ENCODE results near the gene SLC35G6.
"Not testable (repeated sequence)": the region's sequence is repeated elsewhere in the genome, so short reads cannot be mapped to it uniquely, and the experiment has no call there.

Gene SLC35G6

DNA sequence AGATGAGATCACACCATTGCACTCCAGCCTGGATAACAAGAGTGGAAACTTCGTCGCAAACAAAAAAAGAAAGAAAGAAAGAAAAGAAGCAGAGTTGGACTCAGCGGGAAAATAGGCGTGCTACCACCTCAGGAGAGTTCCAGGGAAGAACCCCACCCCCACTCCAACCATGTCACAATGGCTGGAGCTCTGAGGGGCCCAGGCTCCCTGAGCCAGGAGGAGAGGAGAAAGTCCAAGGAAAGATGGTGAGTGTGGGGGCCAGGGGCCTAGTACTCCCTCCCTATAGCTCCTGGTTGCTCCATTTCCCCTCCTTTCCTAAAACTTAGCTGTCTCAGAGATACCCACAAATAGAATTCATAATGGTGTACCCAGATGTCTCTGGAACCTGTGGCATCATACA lies at the start of gene SLC35G6:
Gene SLC35G6 (plus strand): TSS at position 172 of the 400 bp plus-strand sequence. CDS start 71 bp downstream, at position 243.
- DNase-seq (ENCODE audit: low spot score): not testable (repeated sequence)

DNA sequence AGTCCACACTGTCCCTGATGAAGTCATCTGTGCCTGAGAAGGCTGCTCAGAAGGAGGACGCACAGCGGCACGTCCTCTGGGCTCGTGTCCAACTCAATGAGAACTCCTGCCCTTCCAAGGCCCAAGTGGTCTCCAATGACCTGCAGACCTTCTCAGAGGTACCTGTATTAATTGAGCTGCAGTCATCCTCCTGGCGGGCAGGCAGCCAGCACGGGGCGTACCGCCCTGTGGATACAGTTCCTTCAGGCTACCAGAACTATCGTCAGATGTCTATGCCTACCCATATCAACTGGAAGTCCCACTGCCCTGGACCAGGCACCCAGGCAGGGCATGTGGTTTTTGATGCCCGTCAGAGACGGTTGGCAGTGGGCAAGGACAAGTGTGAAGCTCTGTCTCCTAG lies 49.0 kb upstream of the SLC35G6 start:
- DNase-seq (ENCODE audit: low spot score): no peak

DNA sequence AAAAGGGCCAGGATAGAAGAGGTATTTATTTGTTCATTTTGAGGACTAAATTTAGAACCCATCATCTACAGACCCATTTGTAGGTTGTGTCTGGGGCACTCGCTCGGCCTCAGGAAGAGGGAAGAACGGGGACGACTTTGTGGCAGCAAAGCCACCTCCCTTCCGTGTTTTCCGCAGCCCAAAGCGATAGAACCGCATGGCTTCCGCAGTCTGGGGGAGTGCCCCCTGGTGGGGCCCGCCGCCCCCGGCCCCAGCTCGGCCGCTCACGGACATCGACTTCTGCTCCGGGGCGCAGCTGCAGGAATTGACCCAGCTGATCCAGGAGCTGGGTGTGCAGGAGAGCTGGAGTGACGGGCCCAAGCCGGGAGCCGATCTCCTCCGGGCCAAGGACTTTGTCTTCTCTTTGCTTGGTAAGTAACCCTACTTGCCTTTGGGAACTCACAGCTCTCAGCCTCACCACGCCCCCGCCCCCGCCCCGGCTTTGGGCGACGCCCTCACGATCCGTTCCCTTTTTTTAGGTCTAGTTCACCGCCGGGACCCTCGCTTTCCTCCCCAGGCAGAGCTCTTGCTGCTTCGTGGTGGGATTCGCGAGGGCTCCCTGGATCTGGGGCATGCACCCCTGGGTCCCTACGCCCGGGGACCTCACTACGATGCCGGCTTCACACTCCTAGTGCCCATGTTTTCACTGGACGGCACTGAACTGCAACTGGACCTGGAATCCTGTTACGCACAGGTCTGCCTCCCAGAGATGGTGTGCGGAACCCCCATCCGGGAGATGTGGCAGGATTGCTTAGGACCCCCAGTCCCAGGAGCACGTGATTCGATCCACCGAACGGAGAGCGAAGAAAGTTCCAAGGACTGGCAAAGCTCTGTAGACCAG lies 45.3 kb upstream of the SLC35G6 start:
- DNase-seq (ENCODE audit: low spot score): no peak

DNA sequence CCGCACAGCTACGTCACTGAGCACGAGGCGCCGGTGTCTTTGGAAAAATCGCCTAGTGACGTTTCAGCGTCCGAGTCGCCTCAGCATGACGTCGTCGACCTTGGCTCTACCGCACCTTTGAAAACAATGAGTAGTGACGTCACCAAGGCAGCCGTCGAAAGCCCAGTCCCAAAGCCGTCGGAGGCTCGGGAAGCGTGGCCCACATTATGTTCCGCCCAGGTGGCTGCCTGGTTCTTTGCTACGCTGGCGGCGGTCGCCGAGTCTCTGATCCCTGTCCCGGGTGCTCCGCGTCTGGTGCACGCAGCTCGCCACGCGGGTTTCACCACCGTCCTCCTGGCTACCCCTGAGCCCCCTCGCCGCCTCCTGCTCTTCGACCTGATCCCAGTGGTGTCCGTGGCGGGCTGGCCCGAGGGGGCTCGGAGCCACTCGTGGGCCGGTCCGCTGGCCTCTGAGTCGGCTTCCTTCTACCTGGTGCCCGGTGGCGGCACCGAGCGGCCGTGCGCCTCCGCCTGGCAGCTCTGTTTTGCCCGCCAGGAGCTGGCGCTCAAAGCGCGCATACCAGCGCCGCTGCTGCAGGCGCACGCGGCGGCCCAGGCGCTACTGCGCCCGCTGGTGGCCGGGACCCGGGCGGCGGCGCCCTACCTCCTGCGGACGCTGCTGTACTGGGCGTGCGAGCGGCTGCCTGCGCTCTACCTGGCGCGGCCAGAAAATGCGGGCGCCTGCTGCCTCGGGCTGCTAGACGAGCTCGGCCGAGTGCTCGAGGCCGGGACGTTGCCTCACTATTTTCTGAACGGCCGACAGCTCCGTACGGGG lies 44.5 kb upstream of the SLC35G6 start:
- DNase-seq (ENCODE audit: low spot score): peak; percentile 72

DNA sequence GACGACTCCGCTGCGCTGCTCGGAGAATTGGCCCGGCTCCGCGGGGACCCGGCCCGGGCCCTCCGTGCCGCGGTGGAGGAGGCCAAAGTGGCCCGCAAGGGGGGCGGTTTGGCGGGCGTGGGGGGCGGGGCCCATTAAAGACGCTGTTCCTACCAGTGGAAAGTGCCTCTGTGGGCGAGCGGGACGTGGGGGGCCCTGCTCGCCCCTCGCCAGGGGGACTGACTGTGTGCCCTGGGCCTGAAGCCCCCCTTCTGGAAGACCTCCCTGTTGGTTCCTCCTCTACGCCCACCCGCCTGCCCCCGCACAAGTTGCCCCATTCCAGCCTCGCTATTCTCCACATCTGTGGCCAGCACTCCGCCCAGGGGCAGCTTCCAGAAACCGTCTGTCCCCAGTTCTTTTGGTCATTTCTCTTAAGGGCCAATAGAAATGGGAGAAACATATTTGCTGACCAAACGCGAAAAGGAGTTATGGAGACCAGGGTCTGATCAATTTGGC lies 43.8 kb upstream of the SLC35G6 start:
- DNase-seq (ENCODE audit: low spot score): no peak

DNA sequence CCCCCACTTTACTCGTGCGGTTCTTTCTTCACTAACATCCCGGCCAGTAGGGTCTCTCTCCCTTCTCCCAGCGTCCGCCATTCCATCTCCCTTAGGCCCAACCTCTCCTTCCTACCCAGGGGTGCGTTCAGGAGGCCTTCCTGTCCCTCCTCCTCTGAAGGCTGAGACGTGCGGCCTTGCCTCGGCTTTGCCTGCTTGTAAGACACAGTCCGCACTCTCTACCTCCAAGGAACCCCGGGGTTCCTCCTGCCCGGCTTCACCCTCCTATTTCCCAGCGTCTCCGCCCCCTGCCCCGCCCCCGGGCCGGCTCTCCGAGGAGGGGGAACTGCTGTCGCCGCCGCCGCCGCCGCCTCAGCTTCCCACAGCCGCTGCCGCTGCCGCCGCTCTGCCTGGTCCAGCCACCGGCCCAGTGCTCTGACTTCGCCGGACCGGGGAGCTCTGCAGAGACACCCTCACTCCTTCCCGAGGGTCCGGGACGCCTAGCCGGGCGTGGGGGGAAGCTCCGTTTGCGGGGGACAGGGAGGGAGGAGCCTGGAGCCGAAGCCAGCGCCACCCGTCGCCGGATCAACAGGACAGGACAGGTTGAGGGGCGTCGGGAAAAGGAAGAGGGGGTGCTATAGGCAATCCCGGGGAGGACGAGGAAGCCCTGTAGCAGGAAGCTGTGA lies 43.2 kb upstream of the SLC35G6 start:
- DNase-seq (ENCODE audit: low spot score): no peak

DNA sequence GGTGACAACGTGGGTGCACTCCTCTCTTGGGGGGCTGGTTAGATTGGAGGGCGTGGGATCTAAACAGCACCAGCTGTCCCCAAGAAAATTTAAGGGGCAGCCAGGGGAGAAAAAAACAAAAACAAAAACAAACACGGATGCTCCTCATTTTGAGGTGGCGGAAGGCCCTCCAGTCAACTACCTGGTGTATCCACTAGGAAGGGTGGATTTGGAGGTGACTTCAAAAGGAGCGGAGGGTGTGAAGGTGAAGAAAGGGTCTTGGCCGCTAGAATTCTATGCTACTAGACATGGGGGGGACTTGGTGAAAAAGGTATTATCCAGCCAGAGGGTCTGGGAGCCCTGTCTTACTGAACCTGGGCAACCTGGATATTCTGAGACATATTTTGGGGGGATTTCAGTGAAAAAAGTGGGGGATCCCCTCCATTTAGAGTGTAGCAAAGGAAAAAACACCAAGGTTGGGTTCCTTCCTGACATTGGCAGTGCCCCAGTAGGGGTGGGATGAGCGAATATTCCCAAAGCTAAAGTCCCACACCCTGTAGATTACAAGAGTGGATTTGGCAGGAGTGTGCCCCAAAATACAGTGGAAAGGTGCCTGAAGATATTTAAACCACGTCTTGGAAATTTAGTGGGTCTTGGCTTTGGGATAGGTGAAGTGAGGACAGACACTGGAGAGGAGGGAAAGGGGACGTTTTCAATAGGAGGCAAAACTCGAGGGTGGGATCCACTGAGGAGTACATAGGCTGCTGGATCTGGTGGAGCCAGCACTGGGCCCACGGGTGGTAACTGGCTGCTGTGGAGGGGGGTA lies 42.4 kb upstream of the SLC35G6 start:
- no peak for DNase-seq (ENCODE audit: low spot score)

DNA sequence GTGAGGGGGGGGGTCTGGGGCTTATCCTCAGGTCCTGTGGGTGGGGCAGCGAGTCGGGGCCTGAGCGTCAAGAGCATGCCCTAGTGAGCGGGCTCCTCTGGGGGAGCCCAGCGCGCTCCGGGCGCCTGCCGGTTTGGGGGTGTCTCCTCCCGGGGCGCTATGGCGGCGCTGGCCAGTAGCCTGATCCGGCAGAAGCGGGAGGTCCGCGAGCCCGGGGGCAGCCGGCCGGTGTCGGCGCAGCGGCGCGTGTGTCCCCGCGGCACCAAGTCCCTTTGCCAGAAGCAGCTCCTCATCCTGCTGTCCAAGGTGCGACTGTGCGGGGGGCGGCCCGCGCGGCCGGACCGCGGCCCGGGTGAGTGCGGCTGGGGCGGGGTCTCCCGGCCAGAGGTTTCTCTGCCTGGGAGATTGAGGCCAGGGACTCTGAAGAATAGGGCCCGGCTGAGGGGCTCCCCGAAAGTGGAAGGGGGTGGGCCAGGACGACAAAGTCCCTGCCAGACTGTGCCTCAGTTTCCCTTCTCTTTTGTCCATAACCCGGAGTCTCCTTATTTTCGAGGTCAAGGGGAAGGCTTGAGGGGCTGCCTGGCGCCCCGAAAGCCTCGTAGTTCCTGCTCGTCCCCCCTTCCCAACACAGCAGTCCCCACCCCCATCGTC lies 41.7 kb upstream of the SLC35G6 start, which contains the start of gene FGF11:
Gene FGF11 (plus strand): TSS at position 51 of the 651 bp plus-strand sequence. CDS start 109 bp downstream, at position 160.
- no peak for DNase-seq (ENCODE audit: low spot score)

DNA sequence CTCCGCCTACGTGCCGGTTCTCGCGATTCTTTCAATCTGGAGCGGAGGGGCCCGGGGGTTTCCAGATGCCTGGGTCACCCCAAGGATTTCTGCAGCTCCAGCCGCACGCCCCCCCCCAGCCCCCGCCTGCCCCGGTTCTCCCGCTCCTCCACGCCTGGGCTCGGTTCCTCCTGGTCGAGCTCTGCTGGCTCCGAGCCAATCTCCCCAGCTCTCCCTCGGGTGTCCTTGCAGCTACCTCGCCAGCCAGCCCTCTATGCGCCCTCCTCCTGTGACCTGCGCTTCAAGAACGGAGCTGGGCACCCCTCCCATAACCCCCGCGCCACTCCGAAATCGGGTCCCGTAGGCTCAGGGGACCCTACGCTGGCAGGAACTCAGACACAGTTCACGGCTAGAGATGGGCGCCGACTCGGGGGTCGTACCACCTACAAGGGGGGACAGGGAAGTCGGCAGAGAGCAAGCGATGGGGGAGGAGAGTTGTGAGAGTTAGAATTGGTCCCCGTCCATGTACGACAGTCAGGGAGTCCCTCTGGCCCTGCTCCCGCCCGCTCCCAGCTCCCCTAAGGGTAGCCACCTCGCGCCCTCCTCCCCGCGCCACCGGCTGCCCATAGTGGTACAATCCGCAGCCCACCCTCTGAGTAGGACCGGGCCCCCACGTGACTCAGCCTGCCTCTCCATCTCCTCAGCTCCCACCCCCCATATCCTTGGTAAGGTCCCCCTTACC lies 41.0 kb upstream of the SLC35G6 start:
- no peak for DNase-seq (ENCODE audit: low spot score)

DNA sequence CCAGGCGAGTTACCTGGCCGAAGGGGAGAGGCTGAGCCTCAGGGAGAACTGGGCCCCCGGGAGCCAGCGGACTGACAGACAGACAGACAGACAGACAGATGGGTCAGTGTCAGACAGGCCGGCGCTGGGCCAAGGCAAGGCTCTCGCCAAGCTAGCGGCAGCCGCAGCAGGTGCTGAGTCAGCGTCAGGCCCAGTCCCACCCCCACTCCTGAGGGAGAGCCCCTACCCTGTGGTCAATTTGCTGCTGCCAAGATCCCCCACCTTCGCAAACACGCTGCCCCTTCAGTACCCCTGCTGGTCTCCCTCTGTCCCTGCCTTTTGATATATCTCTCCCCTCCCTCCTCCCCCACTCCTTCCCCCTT lies 40.4 kb upstream of the SLC35G6 start:
- DNase-seq (ENCODE audit: low spot score): no peak

DNA sequence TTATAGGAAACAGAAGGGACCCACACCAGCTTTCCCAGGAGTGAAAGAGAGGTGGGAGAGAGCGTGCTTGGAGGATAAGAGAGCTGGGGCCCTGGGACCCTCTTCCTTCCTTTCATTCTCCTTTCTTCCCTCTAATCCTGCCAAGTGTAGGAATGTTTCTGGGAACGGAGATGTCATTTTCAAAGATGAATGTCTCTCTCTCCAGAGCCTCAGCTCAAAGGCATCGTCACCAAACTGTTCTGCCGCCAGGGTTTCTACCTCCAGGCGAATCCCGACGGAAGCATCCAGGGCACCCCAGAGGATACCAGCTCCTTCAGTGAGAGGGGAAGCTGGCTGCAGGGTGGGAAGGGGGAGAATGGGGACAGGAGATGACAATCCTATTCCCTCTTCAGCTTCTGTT lies 40.0 kb upstream of the SLC35G6 start:
- no peak for DNase-seq (ENCODE audit: low spot score)

DNA sequence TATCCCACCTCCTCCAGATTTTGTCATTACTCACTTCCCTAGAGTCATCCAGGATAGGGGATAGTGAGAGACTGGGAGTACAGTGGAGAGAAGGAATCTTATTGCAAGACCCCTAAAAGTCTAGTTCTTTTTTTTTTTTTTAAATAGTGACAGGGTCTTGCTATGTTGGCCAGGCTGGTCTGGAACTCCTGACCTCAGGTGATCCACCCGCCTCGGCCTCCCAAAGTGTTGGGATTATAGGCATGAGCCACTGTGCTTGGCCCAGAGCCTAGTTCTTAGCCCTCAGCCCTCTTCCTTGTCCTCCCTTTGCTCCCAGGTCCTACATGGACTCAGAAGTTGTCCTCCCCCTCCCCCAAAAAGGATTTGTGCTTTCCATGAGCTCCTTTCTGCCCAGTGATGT lies 39.1 kb upstream of the SLC35G6 start:
- no peak for DNase-seq (ENCODE audit: low spot score)

DNA sequence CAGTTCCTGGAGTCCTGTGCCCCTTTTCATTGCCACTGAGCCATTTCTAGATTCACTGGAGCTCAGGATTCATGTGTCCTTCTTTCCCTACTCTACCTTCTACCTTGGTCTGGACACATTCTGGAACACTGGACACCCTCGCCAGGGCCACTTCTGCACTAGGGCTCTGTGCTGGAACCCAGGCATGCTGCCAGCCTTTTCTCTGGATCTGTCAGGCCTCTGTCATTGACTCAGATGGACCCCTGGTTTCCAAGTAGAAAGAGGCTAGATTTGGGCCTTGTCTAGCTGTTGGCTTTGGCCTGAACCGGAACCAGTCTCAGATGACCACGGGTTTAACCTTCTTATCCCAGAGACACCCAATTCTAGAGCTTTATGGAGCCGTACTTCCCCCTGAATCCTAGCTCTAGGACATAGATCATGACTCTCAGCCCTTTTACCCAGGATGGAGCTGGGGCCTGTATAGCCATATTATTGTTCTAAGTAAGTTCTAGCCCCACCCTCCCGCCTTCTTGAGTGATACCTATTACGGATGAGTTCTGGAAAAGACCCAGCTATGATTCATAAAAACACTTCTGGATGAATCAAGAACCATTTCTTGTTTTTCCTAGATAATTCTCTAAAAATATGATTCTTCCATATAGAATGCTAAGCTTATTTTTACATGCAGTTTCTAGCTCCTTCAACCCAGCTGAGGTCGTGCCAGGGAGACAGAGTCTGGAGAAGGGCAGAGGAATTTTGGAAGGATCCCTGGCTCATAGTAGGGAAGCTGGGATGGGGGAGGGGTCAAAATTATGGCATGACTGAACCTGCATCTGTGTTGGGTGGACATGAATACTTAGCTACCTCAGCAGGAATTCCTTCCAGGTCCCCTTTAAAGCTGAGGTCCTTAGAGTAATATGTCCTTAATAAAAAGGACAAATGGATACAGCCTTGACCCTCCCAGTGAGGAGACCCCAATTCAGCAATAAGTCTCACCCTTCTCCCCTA lies 37.5 kb upstream of the SLC35G6 start:
- no peak for DNase-seq (ENCODE audit: low spot score)

DNA sequence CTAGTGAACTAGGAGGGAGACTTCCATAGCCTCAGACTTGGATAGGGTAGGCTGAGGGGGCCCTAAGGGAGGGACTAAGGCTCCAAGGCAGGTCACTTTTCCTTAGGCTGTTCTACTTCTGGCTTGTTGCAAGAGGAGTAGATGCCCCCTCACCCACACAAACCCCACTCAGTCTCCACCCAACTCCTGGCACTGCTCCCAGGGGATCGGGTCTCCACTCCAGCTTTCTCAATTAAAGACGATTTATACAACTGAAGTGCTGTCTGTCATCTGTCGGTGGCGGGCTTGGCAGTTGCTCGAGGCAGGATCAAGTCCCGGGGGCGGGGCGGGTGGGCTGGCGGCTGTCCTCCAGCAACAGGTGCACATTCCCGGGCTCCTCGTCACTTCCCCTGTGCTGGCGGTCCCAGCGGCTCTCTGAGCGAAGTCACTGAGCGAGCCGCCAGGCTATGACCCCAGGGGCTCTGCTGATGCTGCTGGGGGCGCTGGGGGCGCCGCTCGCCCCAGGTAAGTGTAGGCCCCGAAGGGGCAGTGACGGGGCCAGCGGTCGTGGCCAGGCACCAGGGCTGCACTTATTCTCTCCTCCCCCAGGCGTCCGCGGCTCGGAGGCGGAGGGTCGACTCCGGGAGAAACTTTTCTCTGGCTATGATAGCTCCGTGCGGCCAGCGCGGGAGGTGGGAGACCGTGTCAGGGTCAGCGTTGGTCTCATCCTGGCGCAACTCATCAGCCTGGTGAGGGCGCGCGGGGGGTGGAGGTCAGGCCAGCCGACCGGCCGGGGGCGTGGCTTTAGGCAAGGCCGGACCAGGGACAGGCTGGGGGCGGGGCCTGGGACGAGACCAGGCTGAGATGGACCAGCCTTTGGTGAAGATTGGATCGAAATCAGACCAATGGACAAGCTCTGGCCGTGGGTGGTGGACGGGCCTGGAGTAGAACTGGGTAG lies 36.3 kb upstream of the SLC35G6 start, which contains the start of gene CHRNB1:
Gene CHRNB1 (plus strand): TSS at position 380 of the 937 bp plus-strand sequence. CDS start 67 bp downstream, at position 447.
- DNase-seq (ENCODE audit: low spot score): peak; percentile 91

DNA sequence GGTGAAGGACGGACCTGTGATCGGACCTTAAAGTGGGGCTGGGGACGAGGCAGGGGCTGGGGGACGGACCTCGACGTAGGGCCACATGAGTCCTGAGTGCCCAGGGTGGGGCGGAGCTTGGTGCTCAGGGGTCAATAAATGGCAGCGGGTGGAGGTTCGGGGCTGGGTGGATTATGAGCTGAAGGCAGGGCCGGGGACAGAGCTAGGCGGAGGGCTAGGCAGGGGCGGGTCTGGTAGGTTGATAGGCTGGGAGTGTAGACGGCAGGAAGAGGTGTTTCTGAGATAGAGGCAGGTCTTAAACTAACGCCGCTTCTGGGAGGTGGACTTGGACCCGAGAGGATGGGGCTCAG lies 35.7 kb upstream of the SLC35G6 start:
- DNase-seq (ENCODE audit: low spot score): peak; percentile 88

DNA sequence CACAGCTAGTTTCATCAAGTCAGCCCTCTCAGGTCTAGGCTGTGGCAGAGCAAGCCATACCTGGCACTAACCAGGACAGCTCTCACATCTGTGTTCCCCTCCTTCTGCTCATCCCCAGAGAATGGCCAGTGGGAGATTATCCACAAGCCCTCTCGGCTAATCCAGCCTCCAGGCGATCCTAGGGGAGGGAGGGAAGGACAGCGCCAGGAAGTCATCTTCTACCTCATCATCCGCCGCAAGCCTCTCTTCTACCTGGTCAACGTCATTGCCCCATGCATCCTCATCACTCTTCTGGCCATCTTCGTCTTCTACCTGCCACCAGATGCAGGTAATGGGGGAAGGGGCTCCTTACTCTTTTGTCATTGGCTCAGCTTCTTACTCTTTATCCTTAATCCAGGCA lies 32.8 kb upstream of the SLC35G6 start:
- DNase-seq (ENCODE audit: low spot score): no peak

DNA sequence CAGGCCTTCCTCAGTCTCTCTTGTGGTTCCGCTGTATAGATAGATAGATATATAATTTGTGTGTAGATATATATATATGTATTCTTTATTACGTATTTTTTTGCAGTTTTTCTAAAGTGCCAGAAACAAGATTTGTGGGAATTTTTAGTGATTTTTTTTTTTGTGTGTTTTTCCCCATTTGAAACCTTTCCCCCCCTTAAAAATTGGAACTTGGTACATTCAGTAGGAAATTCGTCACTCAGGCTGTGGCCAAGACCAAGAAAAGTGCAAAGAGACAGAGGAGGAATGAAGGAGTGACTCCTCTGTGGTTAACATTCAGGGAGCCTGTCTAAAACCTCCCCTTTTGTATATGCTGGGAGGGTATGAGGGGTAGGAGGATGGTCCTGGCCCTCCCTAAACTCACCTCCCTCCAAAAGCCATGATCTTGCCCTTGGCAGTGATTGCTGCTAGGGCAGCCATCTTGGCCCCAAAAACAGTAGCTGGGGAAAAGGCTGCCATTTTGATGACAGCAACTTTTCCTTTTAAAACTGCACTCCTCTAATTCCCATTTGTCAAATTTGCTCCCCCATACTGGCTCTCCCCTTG lies 21.2 kb upstream of the SLC35G6 start:
- DNase-seq (ENCODE audit: low spot score): no peak
